LNCAP (cell line): ENCODE data around the gene ATG2A.

ENCODE experiments used
- CTCF ChIP-seq: fragments of 450-650 bp; IDR thresholded peaks from 2 replicates; pipeline ENCODE4 v1.5.1; 2017; ENCODE audit warnings: mild to moderate bottlenecking

ATG2A gene

GRCh38 chr11:64863391-64864060, 53.5 kb downstream of the ATG2A start:
- no peak for TF ChIP-seq CTCF

DNA sequence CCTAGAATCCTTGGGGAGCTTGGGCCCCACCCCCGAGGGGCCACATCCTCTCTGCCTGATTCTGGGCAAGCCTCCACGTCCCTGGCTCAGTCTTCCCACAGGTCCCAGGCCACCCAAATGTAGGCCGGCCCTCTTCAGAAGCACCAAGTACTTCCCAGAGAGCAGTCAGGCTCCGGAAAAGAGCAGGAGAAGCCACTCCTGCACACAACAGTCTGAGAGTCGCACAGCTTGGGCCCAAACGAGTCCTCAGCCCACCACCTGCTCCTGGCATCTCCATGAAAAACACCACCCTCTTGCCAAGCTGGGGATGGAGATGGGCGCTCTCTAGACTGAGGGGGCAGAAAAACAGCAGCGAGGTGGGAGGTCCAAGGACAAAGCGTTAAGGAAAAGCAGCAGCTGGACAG, 54.0 kb downstream of the ATG2A start:
- no peak for TF ChIP-seq CTCF

- no peak for TF ChIP-seq CTCF
Measured at GRCh38 chr11:64861227-64861975, 55.6 kb downstream of the ATG2A start.

GRCh38 chr11:64859542-64860414, 57.2 kb downstream of the ATG2A start:
- TF ChIP-seq CTCF: no peak

DNA sequence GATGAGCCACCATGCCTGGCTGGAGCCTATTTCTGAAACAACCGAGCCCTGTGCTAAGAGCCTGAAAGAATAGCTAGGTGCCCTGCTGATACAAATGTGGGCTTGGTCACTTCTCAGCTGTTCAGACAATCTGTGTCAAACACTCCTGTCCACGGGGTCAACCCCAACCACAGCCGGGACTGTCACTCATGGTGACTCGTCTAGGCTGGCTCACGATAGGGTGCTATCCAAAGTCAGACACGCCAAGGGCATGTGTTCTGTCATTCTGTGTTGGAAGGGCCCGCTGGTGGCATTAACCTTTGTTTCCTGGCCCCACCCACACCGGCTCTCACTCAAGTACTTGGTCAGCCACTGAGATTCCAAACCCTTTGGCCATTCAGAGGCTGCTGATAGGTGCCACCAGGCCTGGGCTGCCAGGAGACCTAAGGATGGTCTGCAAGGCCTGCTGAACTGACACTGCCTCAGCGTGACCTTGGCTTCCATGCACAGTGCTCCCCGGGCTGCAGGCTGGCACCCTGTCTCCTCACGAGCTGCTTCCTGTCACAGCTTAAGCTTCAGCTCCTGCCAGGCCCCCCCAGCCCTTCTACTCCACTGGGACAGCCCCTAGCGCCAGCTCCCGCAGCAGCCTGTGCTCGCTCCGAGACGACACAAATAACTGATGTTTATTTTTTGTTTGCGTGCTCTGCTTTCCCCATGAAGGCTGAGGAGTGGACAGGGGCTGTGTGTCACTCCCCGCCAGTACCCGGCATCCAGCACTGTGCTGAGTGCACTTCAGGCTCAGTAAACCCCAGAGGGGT, 58.3 kb downstream of the ATG2A start:
- TF ChIP-seq CTCF: no peak

DNA sequence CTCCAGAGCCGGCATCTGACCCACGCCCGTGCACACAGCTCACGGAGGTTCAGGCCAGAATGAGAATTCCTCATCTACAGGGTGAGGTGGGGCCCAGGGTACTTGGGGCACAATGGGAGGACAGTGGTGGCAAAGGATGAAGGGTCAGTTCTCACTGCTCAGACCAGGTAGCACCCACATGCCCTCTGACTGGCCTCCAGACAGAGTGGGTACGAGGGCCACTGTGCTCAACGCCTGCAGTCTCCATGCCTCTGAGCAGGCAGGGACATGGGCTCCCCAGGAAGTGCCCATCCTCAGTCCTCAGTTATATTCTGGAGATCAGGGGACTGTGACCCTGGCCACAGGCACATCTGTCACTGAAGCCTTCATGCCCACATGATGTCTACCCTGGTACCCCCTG, 59.5 kb downstream of the ATG2A start:
- TF ChIP-seq CTCF: no peak
